ENCODE data around the gene CACNA2D3.
A peak's percentile ranks its signal among the peaks of the same experiment; 100 is the strongest.

Gene CACNA2D3

GRCh38 chr3:54849360-54849759 lies 727.0 kb downstream of the CACNA2D3 start:
- DNase-seq (ENCODE audit: low spot score) = no peak

- DNase-seq (ENCODE audit: low spot score) = no peak
These were observed 728.2 kb downstream of the CACNA2D3 start for GRCh38 chr3:54850484-54851018.

- peak; percentile 77 for DNase-seq (ENCODE audit: low spot score)
These were observed 731.4 kb downstream of the CACNA2D3 start for GRCh38 chr3:54853573-54854404.

- DNase-seq (ENCODE audit: low spot score) = no peak
These were observed 733.9 kb downstream of the CACNA2D3 start for GRCh38 chr3:54856271-54856670.

GRCh38 chr3:54857343-54857742 lies 735.0 kb downstream of the CACNA2D3 start:
- no peak for DNase-seq (ENCODE audit: low spot score)

GRCh38 chr3:54858093-54858785 lies 735.9 kb downstream of the CACNA2D3 start:
- DNase-seq (ENCODE audit: low spot score) = no peak

GRCh38 chr3:54859184-54859583 lies 736.8 kb downstream of the CACNA2D3 start:
- no peak for DNase-seq (ENCODE audit: low spot score)

GRCh38 chr3:54861248-54862067 lies 739.1 kb downstream of the CACNA2D3 start:
- DNase-seq (ENCODE audit: low spot score) = no peak

GRCh38 chr3:54862526-54862925 lies 740.2 kb downstream of the CACNA2D3 start:
- no peak for DNase-seq (ENCODE audit: low spot score)

- no peak for DNase-seq (ENCODE audit: low spot score)
These were observed 741.0 kb downstream of the CACNA2D3 start for GRCh38 chr3:54863366-54863765.

- DNase-seq (ENCODE audit: low spot score) = no peak
These were observed 741.4 kb downstream of the CACNA2D3 start for GRCh38 chr3:54863786-54864185.

- DNase-seq (ENCODE audit: low spot score) = no peak
These were observed 743.0 kb downstream of the CACNA2D3 start for GRCh38 chr3:54865316-54865715.

GRCh38 chr3:54866251-54866650 lies 743.9 kb downstream of the CACNA2D3 start:
- no peak for DNase-seq (ENCODE audit: low spot score)

GRCh38 chr3:54870423-54870822 lies 748.1 kb downstream of the CACNA2D3 start:
- DNase-seq (ENCODE audit: low spot score) = no peak

GRCh38 chr3:54871867-54872266 lies 749.5 kb downstream of the CACNA2D3 start:
- no peak for DNase-seq (ENCODE audit: low spot score)

GRCh38 chr3:54873059-54874010 lies 751.0 kb downstream of the CACNA2D3 start:
- DNase-seq (ENCODE audit: low spot score) = no peak

GRCh38 chr3:54874816-54875556 lies 752.6 kb downstream of the CACNA2D3 start:
- no peak for DNase-seq (ENCODE audit: low spot score)

- no peak for DNase-seq (ENCODE audit: low spot score)
These were observed 753.4 kb downstream of the CACNA2D3 start for GRCh38 chr3:54875596-54876268.

GRCh38 chr3:54876694-54877093 lies 754.3 kb downstream of the CACNA2D3 start:
- no peak for DNase-seq (ENCODE audit: low spot score)

- DNase-seq (ENCODE audit: low spot score) = no peak
These were observed 755.4 kb downstream of the CACNA2D3 start for GRCh38 chr3:54877730-54878129.
